HCT116 (cell line): ENCODE measurements around the gene MAGIX. TPM values are rescaled to one million over a fixed set of nuclear protein-coding genes. Genes with fewer than 3 reads are reported as not detected.
A peak's percentile ranks its signal among the peaks of the same experiment; 100 is the strongest.

Source experiments
- ATAC-seq: fragments of 200-7000 bp; cut with Tn5 transposase; 2 replicates; pipeline ENCODE4 v1.9.1; 2020; ENCODE audit warnings: mild to moderate bottlenecking, moderate library complexity
- BruUV-seq: library from RNA; stranded (reverse); fragments of 400-500 nt; replicated peaks from 2 replicates; lab custom pipeline; 2021; lab: Mats Ljungman, UMichigan
- CTCF ChIA-PET: fragments of 300-600 bp; sonication (Branson Sonifier 250); formaldehyde crosslinking; loops from one replicate; lab custom pipeline; 2021; ENCODE audit warnings: antibody characterized with exemption; lab: Charles Lee
- POLR2A ChIA-PET: fragments of 300-600, 350-600 bp; sonication (Branson Sonifier 250); formaldehyde crosslinking; loops from one replicate; lab custom pipeline; 2021; ENCODE audit warnings: antibody characterized with exemption; lab: Charles Lee
- RAD21 ChIA-PET, 2 experiments: fragments of 300-600 bp; sonication (Branson Sonifier 250); formaldehyde crosslinking; loops; one replicate each; lab custom pipeline; 2023; ENCODE audit warnings: low total read pairs in 2 of 2; ENCODE audit not compliant: uncharacterized antibody in 2 of 2, unreplicated experiment in 2 of 2, low non-redundant PET in 1 of 2; lab: Charles Lee
- DNase-seq: peaks from one replicate; pipeline ENCODE4 v3.0.0-alpha.2; 2010; ENCODE audit warnings: low read depth, low spot score
- H2AFZ ChIP-seq: fragments of 200-600 bp; shearing (Covaris generic), sonication (generic); 2 replicates; pipeline ENCODE4 v1.6.1; 2017; ENCODE audit warnings: low read depth, mixed run types, mixed read lengths, antibody characterized with exemption, low read length; ENCODE audit not compliant: poor library complexity, severe bottlenecking
- H3K27ac ChIP-seq: 2 replicates; pipeline ENCODE4 v1.5.1; 2012; ENCODE audit warnings: low read depth, low read length
- H3K27me3 ChIP-seq: fragments of 200-600 bp; sonication (generic); 2 replicates; pipeline ENCODE4 v1.6.1; 2016; ENCODE audit warnings: mixed run types, low read length, mixed read lengths; ENCODE audit not compliant: insufficient read depth
- H3K36me3 ChIP-seq, 2 experiments: fragments of 200-500 bp in 1 of 2; fragments of 200-600 bp in 1 of 2; sonication (Bioruptor generic) in 1 of 2; sonication (generic) in 1 of 2; 2 replicates each; pipeline versions ENCODE4 v1.5.1 to v1.6.1; 2014 to 2016; ENCODE audit warnings: low read length in 2 of 2, inconsistent platforms in 1 of 2, mixed read lengths in 1 of 2, mixed run types in 1 of 2; ENCODE audit not compliant: insufficient read depth in 2 of 2, control insufficient read depth in 1 of 2
- H3K4me1 ChIP-seq, 2 experiments: fragments of 200-600 bp in 1 of 2; sonication (generic) in 1 of 2; 2 replicates each; pipeline versions ENCODE4 v1.5.1 to v1.6.1; 2012 to 2017; ENCODE audit warnings: low read length in 2 of 2, inconsistent platforms in 1 of 2, mild to moderate bottlenecking in 1 of 2, mixed read lengths in 1 of 2, mixed run types in 1 of 2, moderate library complexity in 1 of 2; ENCODE audit not compliant: insufficient read depth in 2 of 2, control insufficient read depth in 1 of 2
- H3K4me2 ChIP-seq: fragments of 200-600 bp; sonication (generic); 2 replicates; pipeline ENCODE4 v1.6.1; 2017; ENCODE audit warnings: mixed run types, low read length, mixed read lengths
- H3K4me3 ChIP-seq, 2 experiments: fragments of 200-600 bp in 1 of 2; sonication (generic) in 1 of 2; replicated peaks in 1 of 2; 2 replicates each; pipeline ENCODE4 v1.5.1; 2011 to 2016; ENCODE audit warnings: low read length in 2 of 2, control low read depth in 1 of 2, low read depth in 1 of 2, mild to moderate bottlenecking in 1 of 2, mixed read lengths in 1 of 2, mixed run types in 1 of 2
- H3K79me2 ChIP-seq: fragments of 200-600 bp; sonication (generic); 2 replicates; pipeline ENCODE4 v1.6.1; 2017; ENCODE audit warnings: mild to moderate bottlenecking, mixed run types, low read length, moderate library complexity, mixed read lengths; ENCODE audit not compliant: insufficient read depth
- H3K9ac ChIP-seq: fragments of 200-600 bp; sonication (generic); 2 replicates; pipeline ENCODE4 v1.6.1; 2016; ENCODE audit warnings: low read length, mixed read lengths
- H3K9me2 ChIP-seq: fragments of 200-600 bp; sonication (generic), shearing (Covaris generic); 2 replicates; pipeline ENCODE4 v1.6.1; 2017; ENCODE audit warnings: mixed run types, mild to moderate bottlenecking, moderate library complexity; ENCODE audit not compliant: insufficient read depth
- H3K9me3 ChIP-seq, 2 experiments: fragments of 200-500 bp in 1 of 2; fragments of 200-600 bp in 1 of 2; sonication (Bioruptor generic) in 1 of 2; sonication (generic) in 1 of 2; 2 replicates each; pipeline ENCODE4 v1.6.1; 2014 to 2017; ENCODE audit warnings: low read length in 2 of 2, mixed read lengths in 2 of 2, inconsistent platforms in 1 of 2, low read depth in 1 of 2, mild to moderate bottlenecking in 1 of 2, mixed run types in 1 of 2, moderate library complexity in 1 of 2; ENCODE audit not compliant: control insufficient read depth in 1 of 2, insufficient read depth in 1 of 2
- H4K20me1 ChIP-seq: fragments of 200-600 bp; sonication (generic), shearing (Covaris generic); 2 replicates; pipeline ENCODE4 v1.6.1; 2017; ENCODE audit warnings: mixed run types, mild to moderate bottlenecking, moderate library complexity; ENCODE audit not compliant: insufficient read depth
- EZH2phosphoT487 ChIP-seq: fragments of 200-600 bp; IDR thresholded peaks from 2 replicates; pipeline ENCODE4 v1.6.1; 2018; ENCODE audit warnings: antibody characterized with exemption, borderline replicate concordance
- JUND ChIP-seq: IDR thresholded peaks from 2 replicates; pipeline ENCODE4 v1.6.1; 2012
- POLR2A ChIP-seq: IDR thresholded peaks from 2 replicates; pipeline ENCODE4 v1.7.0; 2011; ENCODE audit warnings: borderline replicate concordance; ENCODE audit not compliant: insufficient read depth, insufficient read length; ENCODE audit errors: extremely low read depth
- POLR2AphosphoS5 ChIP-seq: IDR thresholded peaks from 2 replicates; pipeline ENCODE4 v1.6.1; 2011; ENCODE audit warnings: mild to moderate bottlenecking, low read depth, low read length, moderate library complexity
- RAD21 ChIP-seq: IDR thresholded peaks from 2 replicates; pipeline ENCODE4 v1.6.1; 2012; ENCODE audit warnings: low read depth, mild to moderate bottlenecking
- SIN3A ChIP-seq: IDR thresholded peaks from 2 replicates; pipeline ENCODE4 v1.6.1; 2012; ENCODE audit warnings: low read depth
- SRF ChIP-seq: IDR thresholded peaks from 2 replicates; pipeline ENCODE4 v1.6.1; 2012; ENCODE audit warnings: low read depth
- TCF7L2 ChIP-seq: IDR thresholded peaks from 2 replicates; pipeline ENCODE4 v1.7.0; 2011; ENCODE audit warnings: borderline replicate concordance, inconsistent platforms; ENCODE audit not compliant: insufficient read depth, insufficient read length; ENCODE audit errors: extremely low read depth
- YY1 ChIP-seq: IDR thresholded peaks from 2 replicates; pipeline ENCODE4 v1.6.1; 2011; ENCODE audit warnings: low read length, low read depth, moderate library complexity, mild to moderate bottlenecking; ENCODE audit not compliant: insufficient replicate concordance; ENCODE audit errors: extremely low read depth
- ZNF274 ChIP-seq: fragments of 200-500 bp; sonication (Bioruptor generic); IDR thresholded peaks from 2 replicates; pipeline ENCODE4 v1.6.1; 2014; ENCODE audit warnings: mild to moderate bottlenecking, low read depth, low read length, inconsistent platforms
- intact Hi-C: fragments of 100-400 bp; cut with micrococcal nuclease; formaldehyde crosslinking; loops from 2 replicates; pipeline ENCODE4 v1.10.0; 2022
- total RNA-seq: library from RNA; stranded (reverse); gene quantifications from one replicate; pipeline ENCODE4 v1.2.1, GENCODE V29; 2021; ENCODE audit not compliant: unreplicated experiment
- TF ChIP-seq, protein P1 (sequence below): IDR thresholded peaks from 2 replicates; pipeline ENCODE4 v1.6.1; 2012
- TF ChIP-seq, protein P2 (sequence below), 3 experiments: fragments of 200-600 bp in 1 of 3; sonication (generic) in 1 of 3; IDR thresholded peaks in 2 of 3; conservative IDR thresholded peaks in 1 of 3; 2 replicates each; pipeline ENCODE4 v1.5.1; 2012 to 2017; ENCODE audit warnings: low read depth in 2 of 3, low read length in 2 of 3, antibody characterized with exemption in 1 of 3, borderline replicate concordance in 1 of 3, control low read depth in 1 of 3, mild to moderate bottlenecking in 1 of 3, mixed read lengths in 1 of 3, mixed run types in 1 of 3, moderate library complexity in 1 of 3; ENCODE audit not compliant: insufficient read depth in 1 of 3

Gene MAGIX
- total RNA-seq, 1 experiment from 2014 or later = 2.6 TPM

DNA sequence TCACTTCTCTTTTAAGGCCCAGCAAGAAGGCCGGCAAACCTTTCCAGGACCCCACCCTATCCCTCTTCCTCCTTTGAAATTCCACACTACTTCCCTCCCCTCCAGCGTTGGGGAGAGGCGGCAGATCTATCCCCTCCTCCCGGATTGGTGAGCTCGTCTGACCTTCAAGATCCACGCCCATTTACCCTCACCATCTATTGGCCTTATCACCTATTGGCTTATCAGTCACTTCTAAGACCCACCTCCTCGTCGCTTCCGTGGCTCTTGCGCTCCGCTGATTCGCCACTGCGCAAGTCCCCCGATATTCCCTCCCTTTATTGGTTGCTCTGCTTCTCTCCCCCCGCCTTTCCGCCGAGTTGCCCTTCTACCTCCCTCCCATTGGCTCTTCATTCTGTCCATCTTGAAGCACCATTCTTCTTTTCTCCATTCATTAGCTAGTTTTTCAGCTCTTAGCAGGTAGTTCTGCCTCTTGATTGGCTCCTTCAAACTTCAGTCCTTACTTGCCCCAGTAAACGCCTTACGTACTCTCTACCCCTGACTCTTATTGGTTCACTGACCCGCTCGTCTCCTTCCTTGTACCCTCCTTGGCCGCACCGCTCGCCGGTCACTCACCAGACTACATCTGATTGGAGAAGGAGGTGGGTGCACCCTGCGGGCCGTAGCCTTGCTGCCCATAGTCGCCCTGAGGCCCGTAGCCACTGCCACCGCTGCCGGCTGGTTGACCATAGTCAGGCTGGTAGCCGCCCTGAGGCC is 28.4 kb downstream of the MAGIX start:
- Histone ChIP-seq H3K27me3 (no peaks in the 10 kb centered on the region), H3K4me1 (peaks cover 14 to 36% of the 10 kb centered on the region in 2 experiments), H3K4me2 (peak overlapping the region; percentile 78), H2AFZ (no peak overlapping the region), H3K36me3 (no peaks in the 10 kb centered on the region), H3K9me2 (no peaks in the 10 kb centered on the region), H3K27ac (peak overlapping the region; percentile 85), H3K4me3 (peak overlapping the region; percentile 71), H3K9me3 (no peaks in the 10 kb centered on the region), H3K9ac (peak overlapping the region; percentile 80), H3K79me2 (peaks cover 2% of the 10 kb centered on the region; the same call in 1 of the 2 replicates), H4K20me1 (no peaks in the 10 kb centered on the region)
- intact Hi-C loops = loop anchor here (2.0 to 10.0 kb wide), 3 partner anchors 78 to 644 kb away; partner anchors contain the start of gene PPP1R3F
- DNase-seq (peak; percentile 99), ATAC-seq (peak; percentile 88)
- POLR2A ChIA-PET = interaction anchor here (0.6 to 2.5 kb wide), 16 partner anchors 10 to 1791 kb away, joined by 3 to 21 read pairs (median 4); partner anchors contain the start of genes CCDC22, PLP2, PQBP1 and TIMM17B
- CTCF ChIA-PET = interaction anchor here (1.0 to 1.1 kb wide), 3 partner anchors 20 to 84 kb away, joined by 3 to 5 read pairs (median 3); partner anchors contain the start of gene PLP2
- TF ChIP-seq SRF = no peak
- TF ChIP-seq POLR2A = peak; percentile 70
- no peak for TF ChIP-seq EZH2phosphoT487
- peak; percentile 92 for TF ChIP-seq POLR2AphosphoS5
- TF ChIP-seq, protein P1, sequence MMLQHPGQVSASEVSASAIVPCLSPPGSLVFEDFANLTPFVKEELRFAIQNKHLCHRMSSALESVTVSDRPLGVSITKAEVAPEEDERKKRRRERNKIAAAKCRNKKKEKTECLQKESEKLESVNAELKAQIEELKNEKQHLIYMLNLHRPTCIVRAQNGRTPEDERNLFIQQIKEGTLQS = no peak
- no peak for TF ChIP-seq ZNF274
- TF ChIP-seq JUND = no peak
- TF ChIP-seq RAD21 = no peak
- TF ChIP-seq, protein P2, sequence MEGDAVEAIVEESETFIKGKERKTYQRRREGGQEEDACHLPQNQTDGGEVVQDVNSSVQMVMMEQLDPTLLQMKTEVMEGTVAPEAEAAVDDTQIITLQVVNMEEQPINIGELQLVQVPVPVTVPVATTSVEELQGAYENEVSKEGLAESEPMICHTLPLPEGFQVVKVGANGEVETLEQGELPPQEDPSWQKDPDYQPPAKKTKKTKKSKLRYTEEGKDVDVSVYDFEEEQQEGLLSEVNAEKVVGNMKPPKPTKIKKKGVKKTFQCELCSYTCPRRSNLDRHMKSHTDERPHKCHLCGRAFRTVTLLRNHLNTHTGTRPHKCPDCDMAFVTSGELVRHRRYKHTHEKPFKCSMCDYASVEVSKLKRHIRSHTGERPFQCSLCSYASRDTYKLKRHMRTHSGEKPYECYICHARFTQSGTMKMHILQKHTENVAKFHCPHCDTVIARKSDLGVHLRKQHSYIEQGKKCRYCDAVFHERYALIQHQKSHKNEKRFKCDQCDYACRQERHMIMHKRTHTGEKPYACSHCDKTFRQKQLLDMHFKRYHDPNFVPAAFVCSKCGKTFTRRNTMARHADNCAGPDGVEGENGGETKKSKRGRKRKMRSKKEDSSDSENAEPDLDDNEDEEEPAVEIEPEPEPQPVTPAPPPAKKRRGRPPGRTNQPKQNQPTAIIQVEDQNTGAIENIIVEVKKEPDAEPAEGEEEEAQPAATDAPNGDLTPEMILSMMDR (IDR thresholded peaks at IDR 0.05 in 2 of 3, conservative IDR thresholded peaks at IDR 0.05 in 1 of 3; ENCODE audit: borderline replicate concordance in 1 of 3, insufficient read depth in 1 of 3, low read depth in 2 of 3, low read length in 2 of 3) = no peak
- peak; percentile 4 for TF ChIP-seq YY1
- no peak for TF ChIP-seq SIN3A
- TF ChIP-seq TCF7L2 = peak; percentile 92
- BruUV-seq = no TSS peak
- RAD21 ChIA-PET = no interaction called here
